ENCODE measurements around the gene HCFC1R1. TPM values are rescaled to one million over a fixed set of nuclear protein-coding genes. Genes with fewer than 3 reads are reported as not detected.

HCFC1R1 gene
- total RNA-seq, 1 experiment from 2014 or later = 16.2 TPM

Other genes starting within 250 kb of the HCFC1R1 start
- gene ELOB, start 246.7 kb downstream of the HCFC1R1 start, total RNA-seq (2014; rRNA removed; shearing (Covaris generic)) = 311 and 727 TPM in 2 replicates
- gene PRSS33, start 236.4 kb downstream of the HCFC1R1 start, total RNA-seq (2014; rRNA removed; shearing (Covaris generic)) = not detected in 2 replicates
- not detected in 2 replicates for gene PRSS41, start 225.5 kb downstream of the HCFC1R1 start, total RNA-seq (2014; rRNA removed; shearing (Covaris generic))
- gene PRSS21, start 206.7 kb downstream of the HCFC1R1 start, total RNA-seq (2014; rRNA removed; shearing (Covaris generic)) = not detected in 2 replicates
- gene ZG16B, start 193.6 kb downstream of the HCFC1R1 start, total RNA-seq (2014; rRNA removed; shearing (Covaris generic)) = 0.11 and 0.53 TPM in 2 replicates
- not detected in 2 replicates for gene PRSS22, start 165.8 kb downstream of the HCFC1R1 start, total RNA-seq (2014; rRNA removed; shearing (Covaris generic))
- 72.0 and 82.4 TPM in 2 replicates for gene FLYWCH2, start 140.7 kb downstream of the HCFC1R1 start, total RNA-seq (2014; rRNA removed; shearing (Covaris generic))
- 14.7 and 17.6 TPM in 2 replicates for gene FLYWCH1, start 112.0 kb downstream of the HCFC1R1 start, total RNA-seq (2014; rRNA removed; shearing (Covaris generic))
- gene KREMEN2, start 59.7 kb downstream of the HCFC1R1 start, total RNA-seq (2014; rRNA removed; shearing (Covaris generic)) = not detected in 2 replicates
- 29.9 and 44.0 TPM in 2 replicates for gene PAQR4, start 54.6 kb downstream of the HCFC1R1 start, total RNA-seq (2014; rRNA removed; shearing (Covaris generic))
- 66.4 and 80.8 TPM in 2 replicates for gene PKMYT1, start 43.5 kb downstream of the HCFC1R1 start, total RNA-seq (2014; rRNA removed; shearing (Covaris generic))
- gene CLDN9, start 11.0 kb downstream of the HCFC1R1 start, total RNA-seq (2014; rRNA removed; shearing (Covaris generic)) = not detected in 2 replicates
- gene CLDN6, start 5.8 kb downstream of the HCFC1R1 start, total RNA-seq (2014; rRNA removed; shearing (Covaris generic)) = not detected in 2 replicates
- 545 and 625 TPM in 2 replicates for gene TNFRSF12A, start 3.6 kb downstream of the HCFC1R1 start, total RNA-seq (2014; rRNA removed; shearing (Covaris generic))
- gene THOC6, start 93 bp upstream of the HCFC1R1 start, total RNA-seq (2014; rRNA removed; shearing (Covaris generic)) = 27.4 and 28.2 TPM in 2 replicates
- not detected in 2 replicates for gene BICDL2, start 13.0 kb upstream of the HCFC1R1 start, total RNA-seq (2014; rRNA removed; shearing (Covaris generic))
- 0.55 TPM in 1 of 2 replicates, not detected in the other for gene MMP25, start 22.6 kb upstream of the HCFC1R1 start, total RNA-seq (2014; rRNA removed; shearing (Covaris generic))
- 99.8 and 160 TPM in 2 replicates for gene IL32, start 41.7 kb upstream of the HCFC1R1 start, total RNA-seq (2014; rRNA removed; shearing (Covaris generic))
- gene ZSCAN10, start 75.4 kb upstream of the HCFC1R1 start, total RNA-seq (2014; rRNA removed; shearing (Covaris generic)) = not detected in 2 replicates
- gene ZNF205, start 88.6 kb upstream of the HCFC1R1 start, total RNA-seq (2014; rRNA removed; shearing (Covaris generic)) = 13.8 and 15.3 TPM in 2 replicates
- 2.6 and 3.8 TPM in 2 replicates for gene ZNF213, start 111.1 kb upstream of the HCFC1R1 start, total RNA-seq (2014; rRNA removed; shearing (Covaris generic))
- gene OR1F1, start 164.3 kb upstream of the HCFC1R1 start, total RNA-seq (2014; rRNA removed; shearing (Covaris generic)) = not detected in 2 replicates
- 8.5 TPM in 2 replicates for gene ZNF200, start 211.2 kb upstream of the HCFC1R1 start, total RNA-seq (2014; rRNA removed; shearing (Covaris generic))
- gene MEFV, start 232.7 kb upstream of the HCFC1R1 start, total RNA-seq (2014; rRNA removed; shearing (Covaris generic)) = not detected in 2 replicates